ENCODE data around the gene HOXA2. TPM values are rescaled to one million over a fixed set of nuclear protein-coding genes. Genes with fewer than 3 reads are reported as not detected.
A peak's percentile ranks its signal among the peaks of the same experiment; 100 is the strongest.

HOXA2 gene
- total RNA-seq, 1 donor from 2014 or later: 0.59 TPM

DNA sequence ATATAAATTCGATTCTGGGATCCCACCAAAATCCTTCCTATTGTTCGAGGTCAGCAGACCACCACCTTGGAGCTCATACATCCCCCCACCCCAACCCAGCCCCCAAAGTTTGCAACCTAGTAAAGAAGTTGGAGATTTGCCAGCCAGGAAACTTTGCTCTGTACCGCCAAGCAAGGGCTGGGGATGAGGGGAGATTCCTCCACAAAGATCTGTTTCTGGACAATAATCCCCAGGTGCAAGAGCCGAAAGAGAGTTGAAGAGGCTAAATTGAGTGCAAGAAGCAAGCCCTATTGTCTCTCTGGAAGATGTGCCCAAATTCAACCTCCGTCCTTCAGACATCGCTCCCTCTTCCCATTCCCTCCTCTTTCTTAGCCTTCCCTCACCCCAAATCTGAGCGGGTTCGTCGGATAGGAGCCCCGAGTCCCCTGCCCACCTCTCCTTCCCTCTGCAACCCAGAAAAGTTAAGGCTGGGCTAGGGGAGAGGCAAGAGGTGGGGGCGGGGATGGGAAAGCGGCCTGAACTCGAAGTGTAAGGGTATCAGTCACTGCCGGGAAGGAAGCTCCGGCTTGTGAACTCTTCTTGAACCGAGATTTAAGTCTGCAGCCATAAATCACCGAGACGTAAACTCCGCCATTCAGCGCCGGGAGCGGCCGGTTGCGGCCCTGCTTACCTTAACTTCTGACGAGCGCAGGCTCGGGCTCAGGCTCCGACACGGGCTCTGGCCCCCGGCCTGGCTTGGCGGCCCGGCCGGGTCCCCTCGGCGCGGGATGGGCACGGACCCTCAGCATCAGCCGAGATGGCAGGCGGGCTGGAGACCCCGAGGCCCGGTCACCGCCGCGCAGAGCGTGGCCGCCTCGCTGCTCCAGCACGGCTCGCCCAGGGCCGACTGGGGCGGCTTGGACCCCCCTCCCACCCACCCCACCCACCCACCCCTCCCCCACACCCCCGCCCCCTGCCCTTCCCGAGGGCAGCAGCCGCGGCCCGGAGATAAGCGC lies 10.8 kb upstream of the HOXA2 start:
- peak; percentile 83 for DNase-seq (ENCODE audit: low read depth, low spot score)

DNA sequence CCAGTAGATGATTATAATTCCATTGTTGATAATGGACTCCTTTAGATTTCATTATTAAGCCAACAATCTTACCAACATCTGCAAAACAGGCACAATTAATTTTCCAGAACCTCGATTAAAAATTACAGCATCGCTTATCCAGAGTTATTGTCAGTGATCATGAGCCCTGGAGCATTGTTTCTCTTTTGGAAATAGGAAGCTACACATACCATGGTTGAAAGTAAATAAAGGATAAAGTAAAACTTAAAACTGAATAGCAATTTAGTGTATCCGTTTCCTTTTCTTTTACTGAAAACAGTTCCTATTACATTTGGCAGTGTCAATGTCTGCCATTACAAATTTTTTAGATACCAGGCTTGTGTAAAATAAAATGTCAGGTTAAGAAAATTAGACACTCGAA lies 9.9 kb upstream of the HOXA2 start:
- DNase-seq (ENCODE audit: low read depth, low spot score): no peak

DNA sequence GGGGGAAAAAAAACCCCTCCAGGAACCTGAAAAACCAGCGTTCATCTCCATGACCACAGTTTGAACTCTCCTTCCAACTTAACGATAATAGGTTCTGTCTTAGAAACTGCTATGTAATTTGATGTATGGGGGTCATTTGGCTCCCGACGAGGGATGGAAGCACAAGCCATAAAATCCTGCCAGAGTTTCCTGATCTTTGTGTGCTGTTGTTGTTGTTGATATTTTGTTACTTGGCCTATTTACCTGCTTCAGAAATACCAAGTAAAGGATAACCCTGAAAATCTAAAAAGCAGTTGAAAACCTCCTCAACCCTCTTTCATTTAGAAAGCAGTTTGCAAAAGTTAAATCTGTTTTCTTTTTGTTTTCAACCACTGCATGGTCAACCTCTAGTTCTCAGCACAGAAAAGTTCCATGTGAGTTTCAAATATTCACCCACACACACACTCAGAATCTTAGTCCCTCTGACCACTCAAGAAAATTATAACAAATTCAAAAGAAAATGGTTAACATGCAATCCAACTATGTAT lies 9.3 kb upstream of the HOXA2 start:
- no peak for DNase-seq (ENCODE audit: low read depth, low spot score)

DNA sequence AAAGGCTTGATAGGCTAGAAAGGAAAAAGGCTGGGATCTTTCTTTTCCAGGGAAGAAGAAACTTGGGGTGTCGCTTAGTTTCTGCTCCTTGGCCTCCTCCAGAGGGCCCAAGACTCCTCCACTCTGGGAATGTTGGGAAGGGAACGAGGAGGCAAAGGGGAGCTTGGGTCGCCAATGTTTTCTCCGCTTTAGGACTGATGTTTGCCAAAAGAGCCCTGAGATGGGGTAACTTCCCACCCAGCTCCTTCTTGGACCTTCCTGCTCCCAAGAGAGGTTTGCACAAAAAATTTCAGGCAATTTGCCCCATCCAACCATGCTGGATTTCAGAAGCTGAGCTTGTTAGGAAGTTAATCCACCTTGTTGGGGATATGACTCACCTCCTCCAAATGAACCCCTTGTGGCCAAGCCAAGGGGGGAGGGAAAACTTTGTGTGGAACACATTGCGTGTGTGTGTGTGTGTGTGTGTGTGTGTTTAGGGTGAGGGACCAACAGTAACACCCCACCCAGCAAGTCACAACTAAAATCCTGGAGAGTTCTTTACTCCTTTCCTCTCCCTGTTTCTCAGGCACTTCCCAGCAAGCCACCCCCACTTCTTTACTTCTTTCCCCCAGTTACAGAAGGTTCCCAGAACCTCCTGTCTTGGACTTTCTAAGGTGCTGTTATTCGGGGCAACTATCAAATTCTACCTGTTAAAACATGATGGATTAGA lies 8.7 kb upstream of the HOXA2 start:
- DNase-seq (ENCODE audit: low read depth, low spot score): no peak

DNA sequence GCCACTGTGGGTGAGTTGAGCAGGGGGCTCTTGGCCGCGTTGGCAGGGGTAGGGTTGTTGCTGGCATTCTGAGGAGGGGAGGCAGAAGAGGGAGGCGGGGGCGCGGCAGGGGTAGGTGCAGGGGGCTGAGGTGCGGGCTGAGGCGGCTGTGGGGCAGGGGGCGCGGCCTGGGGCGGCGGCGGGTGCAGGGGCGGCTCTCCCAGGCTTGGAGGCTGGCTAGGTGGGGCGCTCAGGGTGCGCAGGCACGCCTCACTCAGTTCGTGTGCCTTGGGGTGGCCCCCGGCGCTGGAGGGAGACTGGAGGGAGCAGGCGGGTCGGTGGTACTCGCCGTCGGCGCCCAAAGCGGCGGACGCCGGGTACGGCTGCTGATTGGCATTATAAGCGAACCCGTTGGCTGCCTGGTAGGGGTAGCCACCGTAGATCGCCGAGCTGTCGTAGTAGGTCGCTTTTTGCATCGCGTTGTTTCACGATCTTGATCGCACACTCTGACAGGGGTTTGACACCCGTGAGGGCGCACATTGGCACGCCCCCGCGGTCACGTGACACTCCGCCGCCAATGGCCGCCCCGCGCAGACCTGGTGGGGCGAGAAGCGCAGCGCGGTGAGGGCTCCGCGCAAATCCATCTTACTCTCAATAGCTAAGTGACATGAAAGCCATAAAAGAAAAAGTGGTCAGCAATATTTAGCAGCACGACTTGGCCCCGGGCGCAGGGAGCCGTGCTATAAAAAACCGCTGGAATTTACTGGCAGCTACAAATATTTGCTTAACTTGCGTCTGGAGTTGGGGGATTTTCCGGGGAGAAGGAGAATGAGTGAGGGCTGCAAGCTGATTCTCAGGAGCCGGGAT lies 7.9 kb upstream of the HOXA2 start:
- DNase-seq (ENCODE audit: low read depth, low spot score): no peak

DNA sequence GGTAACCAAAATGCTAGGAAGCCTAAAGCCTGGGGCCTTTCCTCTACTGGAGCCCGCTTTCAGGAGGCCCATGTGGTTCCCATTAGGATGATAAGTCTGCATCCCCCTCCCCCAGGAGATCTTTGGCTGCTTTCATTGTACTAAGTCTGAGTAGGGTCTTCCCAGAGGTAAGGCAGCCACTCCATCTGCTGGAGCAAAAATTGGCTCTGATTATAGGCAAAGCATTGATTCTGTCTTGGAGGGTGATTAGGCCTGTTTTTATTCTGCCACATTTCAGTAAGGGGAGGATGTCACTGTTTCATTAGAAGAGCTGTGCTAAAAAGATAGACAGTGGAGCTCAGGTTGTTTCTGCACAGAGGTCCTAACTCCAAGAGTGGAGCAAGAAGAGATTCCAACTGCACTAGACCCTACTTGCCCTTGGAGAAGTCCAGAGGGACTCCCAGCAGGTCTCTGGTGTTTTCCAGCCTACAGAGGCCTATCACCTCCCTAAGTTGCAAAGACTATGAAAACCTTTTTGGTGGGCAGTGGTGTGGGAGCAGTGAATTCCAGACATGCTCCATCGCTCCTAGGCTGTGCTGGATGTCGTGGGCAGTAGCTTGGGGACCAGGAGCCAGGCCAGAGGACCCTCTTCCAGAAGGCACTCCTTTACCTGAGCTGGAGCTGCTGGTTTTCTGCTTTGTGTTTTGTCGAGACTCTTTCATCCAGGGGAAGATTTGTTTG lies 7.1 kb upstream of the HOXA2 start:
- no peak for DNase-seq (ENCODE audit: low read depth, low spot score)

DNA sequence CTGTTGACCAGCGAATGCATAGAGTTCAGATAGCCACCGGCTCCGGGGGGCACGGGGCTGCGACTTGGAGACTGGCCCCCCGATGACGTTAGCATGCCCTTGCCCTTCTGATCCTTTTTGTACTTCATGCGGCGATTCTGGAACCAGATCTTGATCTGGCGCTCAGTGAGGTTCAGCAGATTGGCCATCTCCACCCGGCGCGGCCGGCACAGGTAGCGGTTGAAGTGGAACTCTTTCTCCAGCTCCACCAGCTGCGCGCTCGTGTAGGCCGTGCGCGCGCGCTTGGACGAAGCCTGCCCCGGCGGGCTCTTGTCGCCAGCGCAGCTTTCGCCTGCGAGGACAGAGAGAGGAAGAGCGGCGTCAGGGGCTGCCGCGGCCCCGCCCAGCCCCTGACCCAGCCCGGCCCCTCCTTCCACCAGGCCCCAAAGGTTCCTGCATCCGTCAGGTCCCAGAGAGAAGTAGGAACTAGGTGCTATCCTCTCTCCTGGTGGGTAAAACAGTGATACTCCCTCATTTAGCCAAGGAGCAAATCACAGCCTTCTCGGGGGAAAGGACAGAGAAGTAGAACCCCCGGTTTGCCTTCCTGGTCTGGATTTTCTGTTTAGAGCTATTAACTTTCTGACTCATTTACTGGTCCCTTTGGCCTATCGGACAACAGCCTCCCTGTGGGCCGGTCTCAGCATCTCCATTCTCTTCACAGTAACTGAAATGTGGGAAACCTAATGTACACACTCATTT lies 6.1 kb upstream of the HOXA2 start:
- no peak for DNase-seq (ENCODE audit: low read depth, low spot score)

DNA sequence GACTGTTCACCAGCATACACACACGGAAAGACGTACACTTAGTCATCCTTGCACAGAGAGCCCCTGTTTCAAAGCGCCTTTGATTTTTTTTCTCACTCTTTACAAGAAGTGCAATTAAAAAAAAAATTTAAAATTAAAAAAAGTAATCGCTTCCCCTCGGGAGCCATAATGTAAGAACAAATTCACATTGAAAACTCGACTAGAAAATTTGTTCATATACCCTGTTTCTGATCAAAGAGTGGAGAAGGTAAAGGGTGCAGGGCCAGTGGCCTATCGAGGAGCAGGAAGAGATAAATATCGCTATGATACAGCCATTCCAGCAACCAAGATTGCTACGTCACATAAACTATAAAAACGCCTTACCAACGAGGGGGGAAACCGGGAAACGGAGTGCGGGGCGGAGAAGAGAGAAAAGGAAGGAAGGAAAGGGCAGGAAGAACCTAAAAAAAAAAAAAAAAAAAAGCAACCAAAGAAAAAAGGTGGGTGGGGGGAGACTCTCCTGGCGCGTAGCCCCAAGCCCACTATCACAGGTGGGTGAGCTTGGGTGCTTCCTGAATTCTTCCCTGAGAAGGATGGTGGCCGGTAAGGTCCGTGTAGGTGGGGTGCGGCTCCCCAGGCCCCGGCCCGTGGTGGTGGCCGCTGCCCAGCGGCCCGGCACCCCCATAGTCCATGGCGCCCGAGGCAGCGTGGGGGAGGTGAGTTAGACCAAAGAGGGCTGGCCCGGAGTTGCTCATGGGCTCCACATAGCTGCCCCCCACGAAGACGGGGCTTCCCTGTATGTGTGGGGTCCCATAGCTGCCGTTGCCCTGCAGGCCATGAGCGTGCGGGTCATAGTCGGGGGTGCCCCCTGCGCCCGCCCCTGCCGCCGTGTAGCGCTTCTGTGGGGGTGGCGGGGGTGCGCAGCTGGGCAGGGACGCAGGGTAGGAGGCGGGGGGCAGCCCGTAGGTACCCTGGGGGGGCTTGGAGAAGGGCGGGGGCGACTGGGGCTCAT lies 5.2 kb upstream of the HOXA2 start:
- no peak for DNase-seq (ENCODE audit: low read depth, low spot score)

DNA sequence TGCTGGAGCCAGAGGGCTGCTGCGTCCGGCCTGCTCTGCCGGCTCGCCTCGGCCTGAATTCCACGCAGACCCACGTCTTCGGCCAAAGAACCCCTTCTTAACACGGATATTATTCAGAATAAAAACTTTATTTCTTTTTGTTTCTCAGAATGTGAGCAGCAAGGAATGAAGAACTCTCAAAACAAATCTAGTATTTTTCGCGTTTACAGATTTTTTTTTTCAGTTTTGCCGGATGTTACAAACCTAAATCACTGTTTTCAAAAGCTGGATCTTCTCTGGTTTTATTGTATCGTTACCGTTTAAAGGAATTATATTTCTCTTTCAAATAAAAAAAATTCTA lies 4.4 kb upstream of the HOXA2 start:
- DNase-seq (ENCODE audit: low read depth, low spot score): no peak

DNA sequence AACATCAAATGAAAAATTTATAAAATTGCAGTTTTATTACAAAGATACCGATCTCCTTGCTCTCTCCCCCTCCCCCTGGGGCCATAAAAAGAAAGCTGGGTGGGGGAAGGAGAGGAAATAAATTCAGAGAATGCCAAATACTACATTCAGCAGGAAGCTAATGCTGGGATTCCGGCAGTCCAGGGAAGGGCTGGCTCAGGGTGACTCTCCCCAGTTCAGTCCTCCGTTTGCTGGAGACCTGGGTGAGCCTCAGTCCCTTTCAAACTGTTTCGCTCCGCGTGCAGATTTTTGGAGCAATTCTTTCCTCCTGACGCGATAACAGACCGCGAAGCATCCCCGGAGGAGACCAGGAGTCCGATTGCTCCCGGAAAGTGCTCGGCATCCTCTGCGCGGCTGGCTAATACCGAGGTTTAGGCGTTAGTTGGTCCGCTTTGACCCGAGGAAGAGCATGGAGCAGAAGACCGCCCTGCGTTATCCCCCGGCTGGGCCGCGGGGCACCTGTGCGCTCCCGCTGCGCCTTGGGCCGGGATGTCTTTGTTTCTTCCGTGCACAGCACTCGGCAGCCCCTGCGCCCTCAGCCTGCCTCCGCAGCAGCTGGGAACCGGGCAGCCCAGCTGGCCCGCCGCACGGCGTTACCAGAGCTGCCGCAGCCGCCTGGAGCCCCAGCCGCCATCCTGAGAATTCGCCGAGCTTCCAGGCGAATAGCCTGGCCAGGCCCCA lies 3.9 kb upstream of the HOXA2 start:
- no peak for DNase-seq (ENCODE audit: low read depth, low spot score)

DNA sequence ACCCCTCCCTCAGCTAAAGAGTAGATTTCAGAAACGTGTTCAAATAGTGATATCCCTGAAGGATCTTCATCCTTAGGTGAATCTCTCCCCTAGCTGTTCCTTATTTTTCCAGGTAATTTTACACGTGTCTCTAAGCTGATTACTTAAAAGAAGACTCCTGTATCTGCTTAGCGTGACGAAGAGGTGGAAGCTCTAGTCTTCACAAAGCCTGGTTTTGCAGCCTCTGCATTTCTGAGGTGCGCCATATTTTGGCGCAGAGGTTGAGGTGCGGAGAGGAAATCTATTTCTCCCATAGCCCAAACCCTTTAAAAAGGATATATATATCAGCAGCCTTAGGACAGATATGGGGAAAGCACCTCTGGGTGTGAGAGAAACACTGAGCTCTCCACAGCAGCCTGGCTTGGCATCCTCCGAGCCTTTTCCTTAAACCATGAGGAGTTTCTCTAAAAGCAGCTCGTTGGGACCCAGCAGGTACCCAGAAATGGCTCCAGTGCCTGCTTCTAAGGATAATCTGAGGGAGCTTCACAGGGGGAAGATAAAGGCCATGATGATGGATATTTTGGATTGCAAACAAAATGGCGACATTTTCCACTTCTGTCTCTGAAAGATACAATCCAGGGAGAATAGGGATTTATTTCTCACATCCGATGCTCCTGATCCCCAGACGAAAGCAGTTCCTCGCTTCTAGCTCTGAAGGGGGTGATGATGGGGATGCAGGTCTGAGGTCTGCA lies 3.0 kb upstream of the HOXA2 start:
- no peak for DNase-seq (ENCODE audit: low read depth, low spot score)

DNA sequence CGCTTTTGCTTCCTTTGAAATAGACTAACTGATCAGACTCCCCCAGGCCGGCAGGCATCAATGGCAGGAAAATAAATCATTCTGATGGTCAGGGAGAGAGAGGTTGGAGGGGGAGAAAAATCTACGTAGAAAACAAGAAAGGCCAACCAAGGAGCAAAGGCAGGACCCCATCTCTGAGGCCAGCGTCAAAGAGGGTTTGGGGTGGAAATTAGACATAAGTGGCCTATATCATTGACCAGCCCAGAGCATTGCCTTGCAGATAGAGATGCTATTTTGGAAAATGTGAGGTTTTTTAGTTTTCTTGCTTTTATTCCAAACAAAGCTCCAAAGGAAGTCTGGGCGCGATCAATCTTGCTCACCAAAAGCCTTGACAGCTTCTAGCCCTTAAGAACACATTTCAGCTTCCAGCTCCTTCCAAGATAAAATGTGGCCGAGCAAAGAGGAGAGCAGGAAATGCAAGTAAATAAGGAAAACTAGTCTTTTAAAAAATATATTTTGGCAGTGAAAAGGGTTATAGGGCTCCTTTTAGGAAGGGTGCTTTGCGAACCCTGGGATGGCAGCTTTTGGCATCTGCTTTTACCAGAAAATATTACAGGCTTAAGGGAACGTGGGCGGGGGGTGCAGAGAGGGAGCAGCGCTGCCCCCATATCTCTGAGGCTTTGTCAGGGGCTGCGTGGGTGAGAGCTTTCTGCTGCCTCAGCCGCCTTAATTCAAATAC lies 2.0 kb upstream of the HOXA2 start:
- DNase-seq (ENCODE audit: low read depth, low spot score): no peak

DNA sequence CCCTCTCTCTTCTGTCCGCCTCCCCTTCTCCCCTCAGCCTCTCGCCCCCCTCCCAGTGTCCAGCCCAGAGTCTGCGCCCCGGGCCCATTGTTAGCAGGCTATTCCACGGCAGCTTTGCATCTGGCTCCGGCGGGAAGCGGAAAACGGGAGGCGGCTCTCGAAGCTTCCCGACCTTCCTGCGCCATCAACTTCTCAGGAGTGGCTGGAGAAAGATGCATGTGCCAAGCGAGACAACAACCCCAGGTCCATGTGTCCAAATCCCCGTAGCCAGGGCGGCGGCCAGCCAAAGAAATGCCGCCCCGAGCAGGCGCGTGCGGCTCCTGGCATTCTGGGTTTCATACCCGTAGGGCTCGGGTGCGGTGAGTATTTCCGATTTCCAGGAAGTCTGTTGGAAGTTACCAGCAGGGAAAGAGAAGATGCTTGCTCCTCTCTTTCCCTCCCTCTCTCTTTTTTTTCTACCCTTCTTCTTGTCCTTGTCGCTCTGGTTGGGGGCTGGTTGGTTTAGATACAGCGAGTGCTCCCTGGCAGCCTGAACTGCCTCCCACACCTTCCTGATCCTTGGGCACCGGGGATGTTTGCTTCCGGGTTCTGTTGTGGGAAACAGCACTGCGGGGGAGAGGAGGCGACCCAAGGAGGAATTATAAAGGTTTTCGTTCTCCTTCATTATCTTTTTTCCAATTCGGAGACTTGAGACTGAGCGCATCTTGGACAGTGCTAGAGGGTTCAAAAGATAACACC lies 1.2 kb upstream of the HOXA2 start:
- DNase-seq (ENCODE audit: low read depth, low spot score): no peak

DNA sequence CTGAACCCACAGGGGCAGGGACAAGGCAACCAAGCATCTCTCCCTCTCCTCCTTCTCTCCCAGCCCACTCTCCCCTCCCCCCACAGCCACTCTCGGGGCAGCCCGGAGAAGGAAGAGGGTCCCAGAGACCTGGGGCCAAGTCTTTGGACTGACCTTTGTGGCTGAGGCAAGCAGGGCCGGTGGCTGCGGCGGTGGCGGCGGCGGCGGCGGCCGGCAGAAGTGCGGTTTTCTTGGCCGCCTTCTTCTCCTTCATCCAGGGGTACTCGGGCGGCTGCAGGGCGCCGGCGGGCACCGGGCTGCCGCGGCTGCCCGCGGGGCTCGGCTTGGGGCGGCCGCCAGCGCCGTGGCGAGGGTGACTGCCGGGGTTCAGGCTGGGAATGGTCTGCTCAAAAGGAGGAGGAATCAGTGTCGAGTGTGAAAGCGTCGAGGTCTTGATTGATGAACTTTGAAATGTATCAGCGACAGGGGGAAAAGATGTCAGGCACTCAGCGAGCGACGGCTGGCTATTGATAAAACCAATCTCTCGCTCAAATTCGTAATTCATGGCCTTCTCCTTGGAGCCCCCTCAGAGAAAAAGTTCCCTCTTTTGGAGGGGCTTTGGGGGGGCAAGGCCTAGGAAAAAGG lies 414 bp downstream of the HOXA2 start:
- DNase-seq (ENCODE audit: low read depth, low spot score): no peak

DNA sequence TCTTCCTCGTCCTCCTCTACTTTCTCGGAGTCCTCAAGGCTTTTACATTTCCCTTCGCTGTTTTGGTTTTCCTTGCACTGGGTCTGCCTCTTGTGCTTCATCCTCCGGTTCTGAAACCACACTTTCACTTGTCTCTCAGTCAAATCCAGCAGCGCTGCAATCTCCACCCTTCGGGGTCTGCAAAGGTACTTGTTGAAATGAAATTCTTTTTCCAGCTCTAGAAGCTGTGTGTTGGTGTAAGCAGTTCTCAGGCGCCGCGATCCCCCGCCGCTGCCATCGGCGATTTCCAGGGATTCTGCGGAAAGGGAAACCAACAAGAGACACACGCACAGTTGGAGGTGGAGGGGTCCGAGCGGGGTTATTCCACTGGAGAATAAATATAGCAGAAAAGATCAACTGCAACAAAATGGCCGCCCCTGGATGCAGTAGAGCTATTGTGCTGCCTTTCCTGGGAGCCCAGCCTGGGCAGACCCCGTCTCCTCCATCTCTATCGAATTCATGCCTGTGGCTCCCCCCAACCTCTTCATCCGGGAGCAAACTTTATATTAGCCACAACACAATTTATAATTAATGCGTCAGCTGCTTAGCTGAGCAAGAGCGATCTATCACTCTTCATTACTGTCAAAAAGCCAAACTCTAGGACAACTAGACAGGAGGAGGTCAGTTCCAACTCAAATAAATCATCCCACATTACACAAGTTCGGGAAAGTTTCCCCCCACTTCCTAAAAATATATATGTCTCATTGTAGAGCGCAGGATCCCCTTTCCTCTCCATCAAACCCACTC lies 1.1 kb downstream of the HOXA2 start:
- no peak for DNase-seq (ENCODE audit: low read depth, low spot score)
